Measurements from ENCODE around the gene KLHL28. TPM values are rescaled to one million over a fixed set of nuclear protein-coding genes. Genes with fewer than 3 reads are reported as not detected.

KLHL28 gene
- total RNA-seq, 1 experiment from 2014 or later = 10.3 TPM

- Histone ChIP-seq H3K27ac (no peak overlapping the region), H3K4me1 (replicated peaks; ENCODE audit: insufficient read depth) (no peaks in the 10 kb centered on the region), H3K79me2 (ENCODE audit: low read depth) (peaks cover 65% of the 10 kb centered on the region), H3K4me2 (no peak overlapping the region), H3K9me3 (ENCODE audit: insufficient read depth, low read depth) (no peaks in the 10 kb centered on the region), H3K9me2 (ENCODE audit: insufficient read depth) (no peaks in the 10 kb centered on the region), H3K27me3 (ENCODE audit: insufficient read depth, low read depth) (no peaks in the 10 kb centered on the region), H3F3A (ENCODE audit: insufficient read depth, low read depth) (no peaks in the 10 kb centered on the region), H3K4me3 (no peak overlapping the region), H2AFZ (no peak overlapping the region), H4K20me1 (ENCODE audit: insufficient read depth) (peaks cover 10% of the 10 kb centered on the region; the same call in 1 of the 2 replicates), H3K36me3 (ENCODE audit: low read depth) (0 out of 2 replicates have a peak, but pooled peaks cover 3% of the 10 kb centered on the region)
- no peak for TF ChIP-seq EZH2 (IDR thresholded peaks at IDR 0.05; ENCODE audit: low read depth)
- TF ChIP-seq, protein P1, sequence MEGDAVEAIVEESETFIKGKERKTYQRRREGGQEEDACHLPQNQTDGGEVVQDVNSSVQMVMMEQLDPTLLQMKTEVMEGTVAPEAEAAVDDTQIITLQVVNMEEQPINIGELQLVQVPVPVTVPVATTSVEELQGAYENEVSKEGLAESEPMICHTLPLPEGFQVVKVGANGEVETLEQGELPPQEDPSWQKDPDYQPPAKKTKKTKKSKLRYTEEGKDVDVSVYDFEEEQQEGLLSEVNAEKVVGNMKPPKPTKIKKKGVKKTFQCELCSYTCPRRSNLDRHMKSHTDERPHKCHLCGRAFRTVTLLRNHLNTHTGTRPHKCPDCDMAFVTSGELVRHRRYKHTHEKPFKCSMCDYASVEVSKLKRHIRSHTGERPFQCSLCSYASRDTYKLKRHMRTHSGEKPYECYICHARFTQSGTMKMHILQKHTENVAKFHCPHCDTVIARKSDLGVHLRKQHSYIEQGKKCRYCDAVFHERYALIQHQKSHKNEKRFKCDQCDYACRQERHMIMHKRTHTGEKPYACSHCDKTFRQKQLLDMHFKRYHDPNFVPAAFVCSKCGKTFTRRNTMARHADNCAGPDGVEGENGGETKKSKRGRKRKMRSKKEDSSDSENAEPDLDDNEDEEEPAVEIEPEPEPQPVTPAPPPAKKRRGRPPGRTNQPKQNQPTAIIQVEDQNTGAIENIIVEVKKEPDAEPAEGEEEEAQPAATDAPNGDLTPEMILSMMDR (conservative IDR thresholded peaks at IDR 0.05) = no peak
- POLR2A ChIA-PET (ENCODE audit: unreplicated experiment) = interaction anchor here (0.6 to 0.7 kb wide), 3 partner anchors 22 to 273 kb away, joined by 3 to 5 read pairs (median 3); no protein-coding TSS in a partner anchor
- CTCF ChIA-PET = no interaction called here
- BruUV-seq (replicated peaks) = no TSS peak
- intact Hi-C loops (cut with micrococcal nuclease; ENCODE audit: unreplicated experiment) = no loop called here
- DNase-seq = no peak
These were observed 19.5 kb upstream of the KLHL28 start for GRCh38 chr14:44981198-44981597.

GRCh38 chr14:44979740-44980356 lies 18.1 kb upstream of the KLHL28 start:
- Histone ChIP-seq H3K79me2 (ENCODE audit: low read depth) (peaks cover 75% of the 10 kb centered on the region), H3K27ac (no peak overlapping the region), H4K20me1 (ENCODE audit: insufficient read depth) (peaks cover 6% of the 10 kb centered on the region; the same call in 1 of the 2 replicates), H3K27me3 (ENCODE audit: insufficient read depth, low read depth) (no peaks in the 10 kb centered on the region), H3K36me3 (ENCODE audit: low read depth) (0 out of 2 replicates have a peak, but pooled peaks cover 3% of the 10 kb centered on the region), H2AFZ (no peak overlapping the region), H3K4me3 (no peak overlapping the region), H3K4me1 (replicated peaks; ENCODE audit: insufficient read depth) (no peaks in the 10 kb centered on the region), H3F3A (ENCODE audit: insufficient read depth, low read depth) (no peaks in the 10 kb centered on the region), H3K9me3 (ENCODE audit: insufficient read depth, low read depth) (no peaks in the 10 kb centered on the region), H3K9me2 (ENCODE audit: insufficient read depth) (no peaks in the 10 kb centered on the region), H3K4me2 (no peak overlapping the region)
- intact Hi-C loops (cut with micrococcal nuclease; ENCODE audit: unreplicated experiment) = no loop called here
- POLR2A ChIA-PET (ENCODE audit: unreplicated experiment) = no interaction called here
- BruUV-seq (replicated peaks) = no TSS peak
- TF ChIP-seq, protein P1 (conservative IDR thresholded peaks at IDR 0.05) = no peak
- TF ChIP-seq EZH2 (IDR thresholded peaks at IDR 0.05; ENCODE audit: low read depth) = no peak
- CTCF ChIA-PET = no interaction called here
- no peak for DNase-seq

DNA sequence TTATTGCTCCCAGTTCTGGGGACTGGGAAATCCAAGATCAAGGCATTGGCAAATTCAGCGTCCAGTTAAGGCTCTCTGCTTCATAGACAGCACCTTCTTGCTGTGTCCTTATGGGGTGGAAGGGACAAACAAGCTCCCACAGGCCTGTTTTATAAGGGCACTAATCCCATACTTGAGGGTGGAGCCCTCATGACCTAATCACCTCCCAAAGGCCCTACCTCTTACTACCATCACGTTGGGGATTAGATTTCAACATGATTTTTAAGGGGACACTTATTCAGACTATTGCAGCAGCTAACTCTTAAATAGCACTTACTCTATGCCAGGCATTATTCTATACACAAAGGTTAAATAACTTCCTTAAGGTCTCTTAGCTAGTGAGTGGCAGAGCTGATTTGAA lies 17.5 kb upstream of the KLHL28 start:
- H3K79me2 ChIP-seq (ENCODE audit: low read depth) = peaks cover 80% of the 10 kb centered on the region
- no peak overlapping the region for H3K4me3 ChIP-seq
- no peaks in the 10 kb centered on the region for H3F3A ChIP-seq (ENCODE audit: insufficient read depth, low read depth)
- no peak overlapping the region for H3K4me2 ChIP-seq
- BruUV-seq (replicated peaks) = no TSS peak
- H3K9me3 ChIP-seq (ENCODE audit: insufficient read depth, low read depth) = no peaks in the 10 kb centered on the region
- H3K9me2 ChIP-seq (ENCODE audit: insufficient read depth) = no peaks in the 10 kb centered on the region
- no peak overlapping the region for H2AFZ ChIP-seq
- 0 out of 2 replicates have a peak, but pooled peaks cover 3% of the 10 kb centered on the region for H3K36me3 ChIP-seq (ENCODE audit: low read depth)
- CTCF ChIA-PET = no interaction called here
- no peaks in the 10 kb centered on the region for H3K27me3 ChIP-seq (ENCODE audit: insufficient read depth, low read depth)
- TF ChIP-seq, protein P1 (conservative IDR thresholded peaks at IDR 0.05) = no peak
- no peak for TF ChIP-seq EZH2 (IDR thresholded peaks at IDR 0.05; ENCODE audit: low read depth)
- intact Hi-C loops (cut with micrococcal nuclease; ENCODE audit: unreplicated experiment) = no loop called here
- no peaks in the 10 kb centered on the region for H3K4me1 ChIP-seq (replicated peaks; ENCODE audit: insufficient read depth)
- DNase-seq = no peak
- POLR2A ChIA-PET (ENCODE audit: unreplicated experiment) = no interaction called here
- peaks cover 6% of the 10 kb centered on the region; the same call in 1 of the 2 replicates for H4K20me1 ChIP-seq (ENCODE audit: insufficient read depth)
- H3K27ac ChIP-seq = no peak overlapping the region
